K562 (cell line): ENCODE measurements around the gene SEPTIN2. TPM values are rescaled to one million over a fixed set of nuclear protein-coding genes. Genes with fewer than 3 reads are reported as not detected.

Experiments used
- ATAC-seq: fragments of 200-7000 bp; cut with Tn5 transposase; 3 replicates; pipeline ENCODE4 v1.9.1; 2020; ENCODE audit warnings: moderate library complexity
- BruUV-seq: library from RNA; stranded (reverse); fragments of 400-500 nt; replicated peaks from 2 replicates; lab custom pipeline; 2021; lab: Mats Ljungman, UMichigan
- CTCF ChIA-PET: fragments of 300-600 bp; formaldehyde crosslinking; extraction: SDS; loops from one replicate; lab custom pipeline; 2021; ENCODE audit warnings: low intra/inter-chr PET ratio; lab: Yijun Ruan, JAX
- POLR2A ChIA-PET: fragments of 300-600, 350-650 bp; sonication (Branson Sonifier 250); formaldehyde crosslinking; extraction: SDS; loops from one replicate; lab custom pipeline; 2021; ENCODE audit warnings: antibody characterized with exemption, inconsistent platforms; lab: Yijun Ruan, JAX
- DNase-seq, 4 experiments: peaks; one replicate each; pipeline versions ENCODE4 v3.0.0 to v3.0.0-alpha.2; 2011 to 2018; ENCODE audit warnings: low spot score in 3 of 4, mixed read lengths in 3 of 4; ENCODE audit errors: extremely low read depth in 1 of 4
- FAIRE-seq: peaks from 2 replicates; lab custom pipeline; 2011; peaks lifted over from hg19 to GRCh38; lab: Jason Lieb, UNC
- H2AFZ ChIP-seq: 2 replicates; pipeline ENCODE4 v1.6.0; 2011; ENCODE audit warnings: low read depth, low read length, control low read depth, inconsistent platforms
- H3K27ac ChIP-seq: fragments of 200-600 bp; 3 replicates; pipeline ENCODE4 v1.8.0; 2011; ENCODE audit warnings: low read depth, mild to moderate bottlenecking, control low read depth, inconsistent platforms, low read length, moderate library complexity, mixed read lengths; ENCODE audit errors: extremely low read depth
- H3K27me3 ChIP-seq, 2 experiments: fragments of 300-600 bp in 1 of 2; 2 replicates in 1 of 2; 3 replicates in 1 of 2; pipeline versions ENCODE4 v1.6.0 to v1.8.0; 2011; ENCODE audit warnings: inconsistent platforms in 2 of 2, low read length in 2 of 2, mild to moderate bottlenecking in 1 of 2, mixed read lengths in 1 of 2, moderate library complexity in 1 of 2; ENCODE audit not compliant: control insufficient read depth in 2 of 2, insufficient read depth in 2 of 2
- H3K36me3 ChIP-seq: fragments of 300-600 bp; 3 replicates; pipeline ENCODE4 v1.8.0; 2011; ENCODE audit warnings: mild to moderate bottlenecking, low read length, inconsistent platforms; ENCODE audit not compliant: control insufficient read depth, insufficient read depth
- H3K4me1 ChIP-seq, 2 experiments: fragments of 200-600 bp in 1 of 2; replicated peaks in 1 of 2; 2 replicates in 1 of 2; 3 replicates in 1 of 2; pipeline versions ENCODE4 v1.5.1 to v1.8.0; 2011; ENCODE audit warnings: inconsistent platforms in 2 of 2, low read length in 2 of 2, mild to moderate bottlenecking in 1 of 2, mixed read lengths in 1 of 2, moderate library complexity in 1 of 2; ENCODE audit not compliant: control insufficient read depth in 2 of 2, insufficient read depth in 2 of 2
- H3K4me2 ChIP-seq: 2 replicates; pipeline ENCODE4 v1.6.1; 2011; ENCODE audit warnings: low read length, control low read depth, inconsistent platforms, mixed read lengths; ENCODE audit not compliant: insufficient read depth
- H3K4me3 ChIP-seq: fragments of 200-600 bp; sonication (generic), shearing (Covaris generic); 2 replicates; pipeline ENCODE4 v1.5.1; 2016; ENCODE audit warnings: control low read depth, inconsistent platforms
- H3K79me2 ChIP-seq: fragments of 200-600 bp; 3 replicates; pipeline ENCODE4 v1.8.0; 2011; ENCODE audit warnings: low read length, inconsistent platforms; ENCODE audit not compliant: control insufficient read depth, insufficient read depth
- H3K9ac ChIP-seq, 2 experiments: 2 replicates each; pipeline versions ENCODE4 v1.6.0 to v1.6.1; 2011; ENCODE audit warnings: low read depth in 2 of 2, low read length in 2 of 2, control low read depth in 1 of 2, inconsistent platforms in 1 of 2, mild to moderate bottlenecking in 1 of 2, mixed read lengths in 1 of 2; ENCODE audit not compliant: insufficient read depth in 1 of 2
- H3K9me1 ChIP-seq: one replicate; pipeline ENCODE4 v1.6.0; 2011; ENCODE audit warnings: inconsistent platforms, mild to moderate bottlenecking, low read length, moderate library complexity; ENCODE audit not compliant: control insufficient read depth, insufficient read depth
- H3K9me3 ChIP-seq: replicated peaks from 2 replicates; pipeline ENCODE4 v1.5.1; 2011; ENCODE audit warnings: low read depth, low read length, inconsistent platforms; ENCODE audit not compliant: control insufficient read depth, insufficient read depth
- H4K20me1 ChIP-seq: replicated peaks from 2 replicates; pipeline ENCODE4 v1.6.1; 2011; ENCODE audit warnings: low read length, inconsistent platforms, mixed read lengths; ENCODE audit not compliant: control insufficient read depth, insufficient read depth
- ATF6 ChIP-seq: sonication (generic); formaldehyde crosslinking; IDR thresholded peaks from 2 replicates; pipeline ENCODE4 v1.4.0; 2020; ENCODE audit warnings: mild to moderate bottlenecking, missing genetic modification reagents
- ETV6 ChIP-seq, 3 experiments: fragments of 150-350 bp in 1 of 3; sonication (generic) in 1 of 3; formaldehyde crosslinking in 1 of 3; IDR thresholded peaks; 2 replicates each; pipeline versions ENCODE4 v1.6.1 to v1.8.0; 2014 to 2022; ENCODE audit warnings: borderline replicate concordance in 2 of 3, low read depth in 2 of 3, antibody characterized with exemption in 1 of 3, low read length in 1 of 3, mild to moderate bottlenecking in 1 of 3, missing genetic modification reagents in 1 of 3
- ILF3 ChIP-seq: fragments of 450-650 bp; IDR thresholded peaks from 2 replicates; pipeline ENCODE4 v1.6.1; 2018; ENCODE audit warnings: antibody characterized with exemption, mild to moderate bottlenecking, moderate library complexity, borderline replicate concordance
- KDM5B ChIP-seq: fragments of 200-600 bp; sonication (generic); IDR thresholded peaks from 2 replicates; pipeline ENCODE4 v1.6.1; 2012; ENCODE audit warnings: low read depth, mild to moderate bottlenecking, moderate library complexity, low read length, control low read depth, inconsistent platforms; ENCODE audit not compliant: insufficient replicate concordance
- KLF13 ChIP-seq: fragments of 450-650 bp; IDR thresholded peaks from 2 replicates; pipeline ENCODE4 v1.6.1; 2016; ENCODE audit warnings: missing genetic modification characterization, low read depth, mild to moderate bottlenecking, missing compliant biosample characterization, moderate library complexity, borderline replicate concordance
- POLR2AphosphoS2 ChIP-seq: IDR thresholded peaks from 2 replicates; pipeline ENCODE4 v1.6.1; 2012; ENCODE audit warnings: low read length, improper control_type of control experiment
- TFE3 ChIP-seq: fragments of 450-650 bp; formaldehyde crosslinking; IDR thresholded peaks from 2 replicates; pipeline ENCODE4 v1.4.0; 2020; ENCODE audit warnings: mild to moderate bottlenecking, mixed read lengths
- ZBTB5 ChIP-seq: fragments of 450-650 bp; IDR thresholded peaks from 2 replicates; pipeline ENCODE4 v1.6.1; 2017; ENCODE audit warnings: antibody characterized with exemption
- ZFP36 ChIP-seq: fragments of 150-350 bp; IDR thresholded peaks from 2 replicates; pipeline ENCODE4 v1.6.1; 2018; ENCODE audit warnings: low read length, low read depth; ENCODE audit not compliant: partially characterized antibody
- ZNF639 ChIP-seq, 2 experiments: fragments of 200-800 bp in 1 of 2; sonication (Bioruptor generic) in 1 of 2; sonication (generic) in 1 of 2; formaldehyde crosslinking in 1 of 2; IDR thresholded peaks in 1 of 2; conservative IDR thresholded peaks in 1 of 2; 2 replicates each; pipeline versions ENCODE4 v1.5.0 to v1.6.1; 2016 to 2020; ENCODE audit warnings: missing compliant biosample characterization in 1 of 2, missing genetic modification characterization in 1 of 2, missing genetic modification reagents in 1 of 2
- WGBS: fragments of 100-300 bp; shearing (Covaris generic); methylation state at CpG from one replicate; pipeline ENCODE4 v1.1.6; 2016; ENCODE audit warnings: low coverage, mixed read lengths; ENCODE audit not compliant: insufficient coverage; ENCODE audit errors: missing lambda C conversion rate; 5-methylcytosine and 5-hydroxymethylcytosine counted together
- in situ Hi-C: fragments of 300-500 bp; cut with MboI; formaldehyde crosslinking; loops from 4 replicates; pipeline ENCODE4 v1.15.0; 2018; ENCODE audit warnings: inconsistent platforms, mixed read lengths
- intact Hi-C: fragments of 100-400 bp; cut with micrococcal nuclease; formaldehyde crosslinking; loops from 2 replicates; pipeline ENCODE4 v1.14.2; 2022
- polyA plus RNA-seq, 8 experiments: library from polyadenylated mRNA; depleted of rRNA in 4 of 8; stranded (reverse) in 5 of 8; unstranded in 3 of 8; fragments of >200 nt; fragmentation: Nextera tagmentation in 2 of 8; fragmentation: Illumina TruSeq in 1 of 8; extraction: Ambion mirVana in 2 of 8; extraction: Trizol in 1 of 8; gene quantifications; 2 replicates each; pipeline versions ENCODE4 v1.2.1 to v1.2.3, GENCODE V29; 2011 to 2014; ENCODE audit warnings: inconsistent platforms in 1 of 8, missing spikeins in 1 of 8
- total RNA-seq, 7 experiments: library from RNA; depleted of rRNA in 6 of 7; stranded (reverse); fragments of >200 nt in 6 of 7; fragmentation: Illumina TruSeq in 2 of 7; extraction: Trizol in 2 of 7; gene quantifications; 2 replicates each; pipeline versions ENCODE4 v1.2.1 to v1.2.3, GENCODE V29; 2011 to 2021; ENCODE audit warnings: low replicate concordance in 1 of 7

Gene SEPTIN2
- total and polyA plus RNA-seq, 9 of the 15 experiments (the other 6 are each of a cell fraction or from before 2014, with no cell fraction given): 121 to 367 (median 166) TPM

- Histone ChIP-seq H3K4me3 (peak overlapping the region; percentile 93), H3K36me3 (peaks cover 34% of the 10 kb centered on the region; the same call in 2 of the 3 replicates), H3K27ac (peak overlapping the region; percentile 100), H3K9me3 (no peaks in the 10 kb centered on the region), H3K79me2 (peaks cover 96% of the 10 kb centered on the region), H4K20me1 (peaks cover 18% of the 10 kb centered on the region), H3K4me1 (peaks cover 16 to 37% of the 10 kb centered on the region in 2 experiments; a peak in 4 of 5 replicates), H3K27me3 (no peaks in the 10 kb centered on the region), H3K4me2 (peak overlapping the region; percentile 99), H3K9me1 (no peaks in the 10 kb centered on the region), H2AFZ (peak overlapping the region; percentile 94), H3K9ac (peak overlapping the region; percentile 100)
- ChIA-PET CTCF (no interaction called here), POLR2A (interaction anchor here (0.6 to 4.4 kb wide), 17 partner anchors 11 to 257 kb away, joined by 3 to 64 read pairs (median 3); no protein-coding TSS in a partner anchor)
- ATAC-seq (peak; percentile 29; the same call in 2 of the 3 replicates), DNase-seq (no peak), FAIRE-seq (peak; percentile 63)
- in situ Hi-C loops (no loop called here), intact Hi-C loops (loop anchor here (5.0 kb wide), 1 partner anchor 37 kb away; no protein-coding TSS in a partner anchor)
- WGBS: 0% methylated on average over 22 of the region's 38 CpGs
- BruUV-seq: no TSS peak
- TF ChIP-seq ILF3 (no peak), KDM5B (peak; percentile 48), ZFP36 (peak; percentile 98), KLF13 (tag) (no peak), ZBTB5 (no peak), ATF6 (CRISPR knock-in tag) (no peak), ETV6 (IDR thresholded peaks at IDR 0.05; ENCODE audit: borderline replicate concordance in 1 of 2, low read depth in 2 of 2, low read length in 1 of 2) (no peak), ETV6 (CRISPR knock-in tag; IDR thresholded peaks at IDR 0.05; ENCODE audit: borderline replicate concordance) (no peak), ZNF639 (CRISPR knock-in tag; conservative IDR thresholded peaks at IDR 0.05 in 1 of 2, IDR thresholded peaks at IDR 0.05 in 1 of 2) (peak in 1 of 2 experiments; percentile 57; a peak in 1 of 4 replicates), POLR2AphosphoS2 (no peak), TFE3 (CRISPR knock-in tag) (no peak)
These were observed 1.3 kb upstream of the SEPTIN2 start for GRCh38 chr2:241314226-241315092.
